Hepatocyte (in vitro differentiated cells): ENCODE results near the gene MEIKIN.

Source experiments
- EZH2 ChIP-seq: fragments of 200-600 bp; sonication (generic); IDR thresholded peaks from 2 replicates; pipeline ENCODE4 v1.6.1; 2016; ENCODE audit warnings: antibody characterized with exemption, mild to moderate bottlenecking, borderline replicate concordance
- EZH2phosphoT487 ChIP-seq: fragments of 200-600 bp; sonication (generic); IDR thresholded peaks from one replicate; pipeline ENCODE4 v1.6.1; 2018; ENCODE audit warnings: antibody characterized with exemption, mild to moderate bottlenecking, low read depth, moderate library complexity; ENCODE audit not compliant: unreplicated experiment, severe bottlenecking
- TF ChIP-seq, protein P1 (sequence below): fragments of 200-600 bp; sonication (generic); IDR thresholded peaks from 2 replicates; pipeline ENCODE4 v1.5.1; 2016; ENCODE audit warnings: antibody characterized with exemption, mild to moderate bottlenecking; ENCODE audit not compliant: poor library complexity

GRCh38 chr5:131789765-131790164 is 155.7 kb downstream of the MEIKIN start:
- TF ChIP-seq, protein P1, sequence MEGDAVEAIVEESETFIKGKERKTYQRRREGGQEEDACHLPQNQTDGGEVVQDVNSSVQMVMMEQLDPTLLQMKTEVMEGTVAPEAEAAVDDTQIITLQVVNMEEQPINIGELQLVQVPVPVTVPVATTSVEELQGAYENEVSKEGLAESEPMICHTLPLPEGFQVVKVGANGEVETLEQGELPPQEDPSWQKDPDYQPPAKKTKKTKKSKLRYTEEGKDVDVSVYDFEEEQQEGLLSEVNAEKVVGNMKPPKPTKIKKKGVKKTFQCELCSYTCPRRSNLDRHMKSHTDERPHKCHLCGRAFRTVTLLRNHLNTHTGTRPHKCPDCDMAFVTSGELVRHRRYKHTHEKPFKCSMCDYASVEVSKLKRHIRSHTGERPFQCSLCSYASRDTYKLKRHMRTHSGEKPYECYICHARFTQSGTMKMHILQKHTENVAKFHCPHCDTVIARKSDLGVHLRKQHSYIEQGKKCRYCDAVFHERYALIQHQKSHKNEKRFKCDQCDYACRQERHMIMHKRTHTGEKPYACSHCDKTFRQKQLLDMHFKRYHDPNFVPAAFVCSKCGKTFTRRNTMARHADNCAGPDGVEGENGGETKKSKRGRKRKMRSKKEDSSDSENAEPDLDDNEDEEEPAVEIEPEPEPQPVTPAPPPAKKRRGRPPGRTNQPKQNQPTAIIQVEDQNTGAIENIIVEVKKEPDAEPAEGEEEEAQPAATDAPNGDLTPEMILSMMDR, result no peak
- TF ChIP-seq EZH2phosphoT487, result no peak
- no peak for TF ChIP-seq EZH2
